Tibial nerve (tissue), 4 donors: Measurements from ENCODE around the gene CIAO2B. TPM values are rescaled to one million over a fixed set of nuclear protein-coding genes. Genes with fewer than 3 reads are reported as not detected.

Source experiments
- DNase-seq, 2 donors: peaks; one replicate each; pipeline ENCODE4 v3.0.0-alpha.2; 2019; ENCODE audit warnings: low spot score in 2 of 2
- H3K27ac ChIP-seq, 4 donors: fragments of 200-600 bp; sonication (generic) in 3 of 4; one replicate each; pipeline ENCODE4 v1.5.1; 2017 to 2019; ENCODE audit warnings: mild to moderate bottlenecking in 1 of 4
- H3K27me3 ChIP-seq, 2 donors: fragments of 200-600 bp; sonication (generic) in 1 of 2; one replicate each; pipeline versions ENCODE4 v1.5.1 to v1.6.0; 2017 to 2019
- H3K36me3 ChIP-seq, 3 donors: fragments of 200-600 bp; sonication (generic); one replicate each; pipeline ENCODE4 v1.5.1; 2018 to 2019
- H3K4me1 ChIP-seq, 4 donors: fragments of 200-600 bp; sonication (generic) in 3 of 4; one replicate each; pipeline ENCODE4 v1.5.1; 2017 to 2019
- H3K4me3 ChIP-seq, 4 donors: fragments of 200-600 bp; sonication (generic) in 3 of 4; one replicate each; pipeline ENCODE4 v1.5.1; 2017 to 2019; ENCODE audit warnings: mild to moderate bottlenecking in 1 of 4, moderate library complexity in 1 of 4
- H3K9me3 ChIP-seq, 4 donors: fragments of 200-600 bp; sonication (generic) in 3 of 4; one replicate each; pipeline ENCODE4 v1.5.1; 2017 to 2019
- CTCF ChIP-seq, 5 experiments: fragments of 200-600 bp in 3 of 5; fragments of 450-650 bp in 2 of 5; sonication (generic) in 3 of 5; IDR thresholded peaks; one replicate each; pipeline ENCODE4 v1.5.1; 2016 to 2019; ENCODE audit warnings: antibody characterized with exemption in 5 of 5, mild to moderate bottlenecking in 3 of 5, moderate library complexity in 2 of 5
- EP300 ChIP-seq, 2 donors: sonication (generic); formaldehyde crosslinking; IDR thresholded peaks; one replicate each; pipeline ENCODE4 v1.6.1; 2017; ENCODE audit warnings: antibody characterized with exemption in 2 of 2, mild to moderate bottlenecking in 1 of 2
- POLR2A ChIP-seq, 2 donors: fragments of 450-650 bp; IDR thresholded peaks; one replicate each; pipeline ENCODE4 v1.6.1; 2017; ENCODE audit warnings: antibody characterized with exemption in 2 of 2, mild to moderate bottlenecking in 2 of 2, moderate library complexity in 2 of 2
- WGBS, 2 donors: methylation state at CpG; one replicate each; pipeline ENCODE4 v1.1.5; 2018; 5-methylcytosine and 5-hydroxymethylcytosine counted together
- total RNA-seq, 4 donors: library from RNA; depleted of rRNA; stranded (reverse); fragments of >200 nt; gene quantifications; one replicate each; pipeline ENCODE4 v1.1.0, GENCODE V29; 2016

CIAO2B gene
- total RNA-seq, 4 donors from 2014 or later = 57.1 to 111 (median 89.9) TPM

GRCh38 chr16:66911801-66912200, 22.4 kb downstream of the CIAO2B start:
- Histone ChIP-seq H3K27ac (no peak overlapping the region), H3K27me3 (no peaks in the 10 kb centered on the region), H3K36me3 (no peaks in the 10 kb centered on the region), H3K4me1 (no peaks in the 10 kb centered on the region), H3K9me3 (no peaks in the 10 kb centered on the region), H3K4me3 (no peak overlapping the region)
- DNase-seq = no peak
- 82 to 88% methylated on average over 6 to 8 of the region's 8 CpGs for WGBS, 2 donors
- TF ChIP-seq POLR2A (IDR thresholded peaks at IDR 0.05) = no peak
- no peak for TF ChIP-seq CTCF (IDR thresholded peaks at IDR 0.05)
- TF ChIP-seq EP300 (IDR thresholded peaks at IDR 0.05) = no peak

GRCh38 chr16:66911112-66911511, 23.1 kb downstream of the CIAO2B start:
- Histone ChIP-seq H3K9me3 (no peaks in the 10 kb centered on the region), H3K4me3 (no peak overlapping the region), H3K36me3 (no peaks in the 10 kb centered on the region), H3K4me1 (no peaks in the 10 kb centered on the region), H3K27ac (no peak overlapping the region), H3K27me3 (no peaks in the 10 kb centered on the region)
- WGBS, 2 donors = 37 to 79% methylated on average over 2 to 5 of the region's 5 CpGs
- no peak for TF ChIP-seq EP300 (IDR thresholded peaks at IDR 0.05)
- TF ChIP-seq CTCF (IDR thresholded peaks at IDR 0.05) = no peak
- no peak for DNase-seq

- Histone ChIP-seq H3K4me3 (no peak overlapping the region), H3K27me3 (no peaks in the 10 kb centered on the region), H3K27ac (no peak overlapping the region), H3K9me3 (no peaks in the 10 kb centered on the region), H3K4me1 (peaks cover 0 to 6% (median 2%) of the 10 kb centered on the region in 4 donors), H3K36me3 (no peaks in the 10 kb centered on the region)
- no peak for DNase-seq
- no peak for TF ChIP-seq POLR2A (IDR thresholded peaks at IDR 0.05)
- TF ChIP-seq CTCF (IDR thresholded peaks at IDR 0.05) = no peak
- TF ChIP-seq EP300 (IDR thresholded peaks at IDR 0.05) = no peak
- WGBS, 2 donors = 78% methylated on average over 13 to 14 of the region's 14 CpGs
Measured at GRCh38 chr16:66910175-66910940, 23.8 kb downstream of the CIAO2B start.

- H3K36me3 ChIP-seq = no peaks in the 10 kb centered on the region
- H3K4me3 ChIP-seq = no peak overlapping the region
- no peaks in the 10 kb centered on the region for H3K9me3 ChIP-seq
- H3K4me1 ChIP-seq = peaks cover 0 to 20% (median 5%) of the 10 kb centered on the region in 4 donors
- no peaks in the 10 kb centered on the region for H3K27me3 ChIP-seq
- H3K27ac ChIP-seq = no peak overlapping the region
- DNase-seq = no peak
- no peak for TF ChIP-seq CTCF (IDR thresholded peaks at IDR 0.05)
- WGBS, 2 donors = 86 to 94% methylated on average over 13 to 14 of the region's 14 CpGs
Measured at GRCh38 chr16:66908762-66909559, 25.2 kb downstream of the CIAO2B start.

GRCh38 chr16:66908116-66908515, 26.1 kb downstream of the CIAO2B start:
- WGBS, 2 donors = 81 to 93% methylated on average over 3 of the region's 3 CpGs
- TF ChIP-seq EP300 (IDR thresholded peaks at IDR 0.05) = no peak
- no peak for TF ChIP-seq CTCF (IDR thresholded peaks at IDR 0.05)
- no peak for TF ChIP-seq POLR2A (IDR thresholded peaks at IDR 0.05)
- H3K27me3 ChIP-seq = no peaks in the 10 kb centered on the region
- peaks cover 0 to 28% (median 5%) of the 10 kb centered on the region in 4 donors for H3K4me1 ChIP-seq
- no peaks in the 10 kb centered on the region for H3K36me3 ChIP-seq
- no peak overlapping the region for H3K27ac ChIP-seq
- H3K4me3 ChIP-seq = no peak overlapping the region
- no peak for DNase-seq
- no peaks in the 10 kb centered on the region for H3K9me3 ChIP-seq
